Measurements from ENCODE around the gene NAV2. TPM values are rescaled to one million over a fixed set of nuclear protein-coding genes. Genes with fewer than 3 reads are reported as not detected.

NAV2 gene
- total RNA-seq, 1 experiment from 2014 or later: 139 TPM

GRCh38 chr11:19966441-19966840, 253.8 kb downstream of the NAV2 start:
- Mint-ChIP-seq H3K27me3 (ENCODE audit: insufficient read depth, unreplicated experiment) (no peaks in the 10 kb centered on the region), H3K36me3 (ENCODE audit: insufficient read depth, unreplicated experiment) (no peaks in the 10 kb centered on the region), H3K4me1 (ENCODE audit: insufficient read depth, unreplicated experiment) (peaks cover 33% of the 10 kb centered on the region), H3K4me3 (ENCODE audit: unreplicated experiment) (no peak overlapping the region), H3K27ac (ENCODE audit: low read depth, unreplicated experiment) (no peak overlapping the region), H3K9me3 (ENCODE audit: unreplicated experiment) (no peaks in the 10 kb centered on the region)
- DNase-seq (ENCODE audit: unreplicated experiment): no peak
- intact Hi-C loops (cut with micrococcal nuclease): no loop called here
- POLR2A ChIA-PET: interaction anchor here (0.6 kb wide), 1 partner anchor 46 kb away, joined by 3 read pairs; no protein-coding TSS in a partner anchor
- no TSS peak for BruUV-seq (replicated peaks)
- no peak for TF ChIP-seq CTCF (IDR thresholded peaks at IDR 0.05; ENCODE audit: unreplicated experiment)
- CTCF ChIA-PET: interaction anchor here (0.9 to 1.6 kb wide), 4 partner anchors 11 to 385 kb away, joined by 3 to 7 read pairs (median 3); no protein-coding TSS in a partner anchor

GRCh38 chr11:19966927-19967326, 254.3 kb downstream of the NAV2 start:
- ChIA-PET CTCF (interaction anchor here (0.5 to 1.6 kb wide), 6 partner anchors 11 to 385 kb away, joined by 3 to 7 read pairs (median 3); no protein-coding TSS in a partner anchor), POLR2A (no interaction called here)
- DNase-seq (ENCODE audit: unreplicated experiment): no peak
- no peak for TF ChIP-seq CTCF (IDR thresholded peaks at IDR 0.05; ENCODE audit: unreplicated experiment)
- H3K36me3 Mint-ChIP-seq (ENCODE audit: insufficient read depth, unreplicated experiment): peaks cover 4% of the 10 kb centered on the region
- no peak overlapping the region for H3K27ac Mint-ChIP-seq (ENCODE audit: low read depth, unreplicated experiment)
- H3K4me3 Mint-ChIP-seq (ENCODE audit: unreplicated experiment): no peak overlapping the region
- intact Hi-C loops (cut with micrococcal nuclease): no loop called here
- no peaks in the 10 kb centered on the region for H3K27me3 Mint-ChIP-seq (ENCODE audit: insufficient read depth, unreplicated experiment)
- H3K4me1 Mint-ChIP-seq (ENCODE audit: insufficient read depth, unreplicated experiment): peaks cover 33% of the 10 kb centered on the region
- BruUV-seq (replicated peaks): no TSS peak
- no peaks in the 10 kb centered on the region for H3K9me3 Mint-ChIP-seq (ENCODE audit: unreplicated experiment)

GRCh38 chr11:19967787-19968186, 255.2 kb downstream of the NAV2 start:
- DNase-seq (ENCODE audit: unreplicated experiment): no peak
- no peaks in the 10 kb centered on the region for H3K9me3 Mint-ChIP-seq (ENCODE audit: unreplicated experiment)
- H3K36me3 Mint-ChIP-seq (ENCODE audit: insufficient read depth, unreplicated experiment): peaks cover 7% of the 10 kb centered on the region
- ChIA-PET POLR2A (interaction anchor here (0.9 to 2.2 kb wide), 8 partner anchors 10 to 145 kb away, joined by 3 to 8 read pairs (median 4); no protein-coding TSS in a partner anchor), CTCF (interaction anchor here (1.2 to 1.9 kb wide), 4 partner anchors 10 to 68 kb away, joined by 3 to 8 read pairs (median 4); no protein-coding TSS in a partner anchor)
- H3K27me3 Mint-ChIP-seq (ENCODE audit: insufficient read depth, unreplicated experiment): no peaks in the 10 kb centered on the region
- no TSS peak for BruUV-seq (replicated peaks)
- peak overlapping the region; percentile 74 for H3K27ac Mint-ChIP-seq (ENCODE audit: low read depth, unreplicated experiment)
- H3K4me1 Mint-ChIP-seq (ENCODE audit: insufficient read depth, unreplicated experiment): peaks cover 30% of the 10 kb centered on the region
- intact Hi-C loops (cut with micrococcal nuclease): no loop called here
- no peak overlapping the region for H3K4me3 Mint-ChIP-seq (ENCODE audit: unreplicated experiment)
- TF ChIP-seq CTCF (IDR thresholded peaks at IDR 0.05; ENCODE audit: unreplicated experiment): no peak

GRCh38 chr11:19968860-19969259, 256.2 kb downstream of the NAV2 start:
- H3K4me1 Mint-ChIP-seq (ENCODE audit: insufficient read depth, unreplicated experiment): peaks cover 25% of the 10 kb centered on the region
- BruUV-seq (replicated peaks): no TSS peak
- intact Hi-C loops (cut with micrococcal nuclease): no loop called here
- CTCF ChIA-PET: interaction anchor here (0.6 to 1.9 kb wide), 4 partner anchors 15 to 88 kb away, joined by 3 to 8 read pairs (median 4); no protein-coding TSS in a partner anchor
- no peak for TF ChIP-seq CTCF (IDR thresholded peaks at IDR 0.05; ENCODE audit: unreplicated experiment)
- H3K36me3 Mint-ChIP-seq (ENCODE audit: insufficient read depth, unreplicated experiment): peaks cover 7% of the 10 kb centered on the region
- H3K9me3 Mint-ChIP-seq (ENCODE audit: unreplicated experiment): no peaks in the 10 kb centered on the region
- no peaks in the 10 kb centered on the region for H3K27me3 Mint-ChIP-seq (ENCODE audit: insufficient read depth, unreplicated experiment)
- H3K4me3 Mint-ChIP-seq (ENCODE audit: unreplicated experiment): no peak overlapping the region
- peak overlapping the region; percentile 74 for H3K27ac Mint-ChIP-seq (ENCODE audit: low read depth, unreplicated experiment)
- DNase-seq (ENCODE audit: unreplicated experiment): no peak
- POLR2A ChIA-PET: interaction anchor here (0.6 to 2.2 kb wide), 11 partner anchors 9 to 144 kb away, joined by 3 to 8 read pairs (median 3); no protein-coding TSS in a partner anchor
